ENCODE results near the gene RUSC2. TPM values are rescaled to one million over a fixed set of nuclear protein-coding genes. Genes with fewer than 3 reads are reported as not detected.
"Not testable (repeated sequence)": the region's sequence is repeated elsewhere in the genome, so short reads cannot be mapped to it uniquely, and the experiment has no call there.

The RUSC2 gene
- total and polyA plus RNA-seq, 3 donors from 2014 or later: 28.7 to 78.1 (median 32.3) TPM

GRCh38 chr9:35533398-35533797 is 43.5 kb downstream of the RUSC2 start:
- H3K36me3 ChIP-seq (ENCODE audit: low read depth, missing control alignments): no peaks in the 10 kb centered on the region
- H3K9me3 ChIP-seq: no peaks in the 10 kb centered on the region
- intact Hi-C loops (cut with DNase I; ENCODE audit: low total_unique reads): no loop called here
- peaks cover 10% of the 10 kb centered on the region for H3K4me1 ChIP-seq
- TF ChIP-seq CTCF (IDR thresholded peaks at IDR 0.05): no peak
- no peak for TF ChIP-seq POLR2A (IDR thresholded peaks at IDR 0.05)
- H3K27me3 ChIP-seq: no peaks in the 10 kb centered on the region
- no peak overlapping the region for H3K27ac ChIP-seq
- H3K4me3 ChIP-seq: no peak overlapping the region
- DNase-seq: no peak

GRCh38 chr9:35534921-35535320 is 45.0 kb downstream of the RUSC2 start:
- H3K9me3 ChIP-seq; DNase-seq; H3K4me3 ChIP-seq; H3K27ac ChIP-seq; intact Hi-C loops (cut with DNase I; ENCODE audit: low total_unique reads); H3K27me3 ChIP-seq; H3K36me3 ChIP-seq (ENCODE audit: low read depth, missing control alignments): not testable (repeated sequence)
- peaks cover 14% of the 10 kb centered on the region for H3K4me1 ChIP-seq
- 87 to 90% methylated on average over 3 of the region's 3 CpGs for WGBS, 2 donors

GRCh38 chr9:35537913-35538312 is 48.0 kb downstream of the RUSC2 start:
- H3K4me1 ChIP-seq: peaks cover 14% of the 10 kb centered on the region
- no peak overlapping the region for H3K4me3 ChIP-seq
- H3K36me3 ChIP-seq (ENCODE audit: low read depth, missing control alignments): no peaks in the 10 kb centered on the region
- H3K9me3 ChIP-seq: no peaks in the 10 kb centered on the region
- no peaks in the 10 kb centered on the region for H3K27me3 ChIP-seq
- no peak for TF ChIP-seq CTCF (IDR thresholded peaks at IDR 0.05)
- TF ChIP-seq POLR2A (IDR thresholded peaks at IDR 0.05): no peak
- WGBS, 2 donors: 45 to 48% methylated on average over 2 to 3 of the region's 3 CpGs
- intact Hi-C loops (cut with DNase I; ENCODE audit: low total_unique reads): no loop called here
- DNase-seq: peak; percentile 46
- H3K27ac ChIP-seq: peak overlapping the region; percentile 71 to 89

GRCh38 chr9:35538361-35539234 is 48.7 kb downstream of the RUSC2 start:
- Histone ChIP-seq H3K27me3 (no peaks in the 10 kb centered on the region), H3K9me3 (no peaks in the 10 kb centered on the region), H3K4me1 (peaks cover 14% of the 10 kb centered on the region), H3K27ac (peak overlapping the region; percentile 71 to 89), H3K4me3 (peak overlapping the region; percentile 18 to 34), H3K36me3 (ENCODE audit: low read depth, missing control alignments) (no peaks in the 10 kb centered on the region)
- intact Hi-C loops (cut with DNase I; ENCODE audit: low total_unique reads): no loop called here
- no peak for TF ChIP-seq POLR2A (IDR thresholded peaks at IDR 0.05)
- no peak for TF ChIP-seq CTCF (IDR thresholded peaks at IDR 0.05)
- peak; percentile 64 for DNase-seq
- 16 to 21% methylated on average over 10 to 18 of the region's 18 CpGs for WGBS, 2 donors

Other genes with a start within 250 kb of the RUSC2 start
- 100 to 1,000 TPM in 1 of 2 donors, 10 to 100 TPM in 1; 89.6 to 104 TPM for gene TESK1, start 115.2 kb downstream of the RUSC2 start, total RNA-seq
- gene TESK1, start 115.2 kb downstream of the RUSC2 start, polyA plus RNA-seq (ENCODE audit: insufficient read depth, low read depth, low replicate concordance): 92.6 TPM
- gene CD72, start 128.3 kb downstream of the RUSC2 start, total RNA-seq: under 1 TPM; 0.63 to 0.99 TPM
- 3.2 TPM for gene CD72, start 128.3 kb downstream of the RUSC2 start, polyA plus RNA-seq (ENCODE audit: insufficient read depth, low read depth, low replicate concordance)
- under 1 TPM in 1 of 2 donors, not detected in 1; 0.43 TPM for gene SIT1, start 160.8 kb downstream of the RUSC2 start, total RNA-seq
- 1.6 TPM for gene SIT1, start 160.8 kb downstream of the RUSC2 start, polyA plus RNA-seq (ENCODE audit: insufficient read depth, low read depth, low replicate concordance)
- over 10,000 TPM in 1 of 2 donors, 1,000 to 10,000 TPM in 1; 4,421 to 15,053 TPM for gene RMRP, start 167.9 kb downstream of the RUSC2 start, total RNA-seq
- not detected for gene RMRP, start 167.9 kb downstream of the RUSC2 start, polyA plus RNA-seq (ENCODE audit: insufficient read depth, low read depth, low replicate concordance)
- 10 to 100 TPM; 13.4 to 19.0 TPM for gene CCDC107, start 168.2 kb downstream of the RUSC2 start, total RNA-seq
- gene CCDC107, start 168.2 kb downstream of the RUSC2 start, polyA plus RNA-seq (ENCODE audit: insufficient read depth, low read depth, low replicate concordance): 17.2 TPM
- 1 to 10 TPM; 2.2 to 6.5 TPM for gene ARHGEF39, start 175.1 kb downstream of the RUSC2 start, total RNA-seq
- 7.0 TPM for gene ARHGEF39, start 175.1 kb downstream of the RUSC2 start, polyA plus RNA-seq (ENCODE audit: insufficient read depth, low read depth, low replicate concordance)
- gene CA9, start 183.8 kb downstream of the RUSC2 start, total RNA-seq: 10 to 100 TPM; 11.0 to 36.8 TPM
- gene CA9, start 183.8 kb downstream of the RUSC2 start, polyA plus RNA-seq (ENCODE audit: insufficient read depth, low read depth, low replicate concordance): 50.5 TPM
- gene TPM2, start 199.8 kb downstream of the RUSC2 start, total RNA-seq: 100 to 1,000 TPM; 182 to 211 TPM
- 369 TPM for gene TPM2, start 199.8 kb downstream of the RUSC2 start, polyA plus RNA-seq (ENCODE audit: insufficient read depth, low read depth, low replicate concordance)
- gene TLN1, start 242.1 kb downstream of the RUSC2 start, total RNA-seq: 100 to 1,000 TPM; 134 to 201 TPM
- 171 TPM for gene TLN1, start 242.1 kb downstream of the RUSC2 start, polyA plus RNA-seq (ENCODE audit: insufficient read depth, low read depth, low replicate concordance)
- gene CREB3, start 242.6 kb downstream of the RUSC2 start, total RNA-seq: 10 to 100 TPM; 51.2 to 63.1 TPM
- gene CREB3, start 242.6 kb downstream of the RUSC2 start, polyA plus RNA-seq (ENCODE audit: insufficient read depth, low read depth, low replicate concordance): 85.0 TPM

Data from testis (tissue), 3 donors.